Measurements from ENCODE around the gene SLC39A1. TPM values are rescaled to one million over a fixed set of nuclear protein-coding genes. Genes with fewer than 3 reads are reported as not detected.

The SLC39A1 gene
- total RNA-seq, 4 donors from 2014 or later = 88.6 to 105 (median 98.8) TPM

DNA sequence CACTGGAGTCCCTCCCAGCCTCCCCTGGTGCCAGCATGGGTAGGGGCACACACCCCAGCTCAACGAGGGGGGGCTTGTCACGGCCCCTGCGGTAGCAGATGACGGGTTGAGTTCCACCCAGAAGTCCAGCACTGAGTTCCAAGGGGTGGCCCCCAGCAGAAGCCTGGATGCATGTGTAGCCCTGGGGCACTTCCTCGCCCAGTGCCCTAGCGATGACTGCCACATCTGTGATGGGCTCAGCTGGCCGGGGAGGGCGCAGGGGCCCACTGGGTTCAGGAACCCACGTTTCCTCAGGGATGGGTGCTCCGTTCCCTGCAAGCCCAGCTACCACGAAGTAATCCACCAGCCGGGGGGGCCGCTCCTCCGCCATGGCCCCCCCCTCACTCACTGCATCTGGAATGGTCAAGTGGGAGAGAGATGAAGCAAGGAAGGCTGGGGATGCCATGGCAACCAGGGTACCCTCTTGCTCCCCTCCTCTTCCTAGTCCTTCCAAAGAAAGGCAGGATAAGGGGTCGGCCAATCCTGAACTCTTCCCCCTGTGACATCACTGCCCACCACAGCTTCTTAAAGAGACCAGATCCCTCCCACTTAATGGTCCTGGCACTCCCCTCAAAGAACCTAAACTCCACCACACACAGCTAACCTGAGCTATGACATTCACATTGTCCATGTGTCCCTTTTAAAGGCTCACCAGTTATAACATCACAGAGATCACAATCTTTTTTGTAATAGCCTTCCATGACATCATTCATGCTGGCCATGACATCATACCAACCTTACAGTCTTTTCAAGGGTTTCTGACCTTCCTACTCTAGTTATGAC lies 19.1 kb downstream of the SLC39A1 start:
- 70 to 78% methylated on average over 15 of the region's 15 CpGs for WGBS, 2 donors

DNA sequence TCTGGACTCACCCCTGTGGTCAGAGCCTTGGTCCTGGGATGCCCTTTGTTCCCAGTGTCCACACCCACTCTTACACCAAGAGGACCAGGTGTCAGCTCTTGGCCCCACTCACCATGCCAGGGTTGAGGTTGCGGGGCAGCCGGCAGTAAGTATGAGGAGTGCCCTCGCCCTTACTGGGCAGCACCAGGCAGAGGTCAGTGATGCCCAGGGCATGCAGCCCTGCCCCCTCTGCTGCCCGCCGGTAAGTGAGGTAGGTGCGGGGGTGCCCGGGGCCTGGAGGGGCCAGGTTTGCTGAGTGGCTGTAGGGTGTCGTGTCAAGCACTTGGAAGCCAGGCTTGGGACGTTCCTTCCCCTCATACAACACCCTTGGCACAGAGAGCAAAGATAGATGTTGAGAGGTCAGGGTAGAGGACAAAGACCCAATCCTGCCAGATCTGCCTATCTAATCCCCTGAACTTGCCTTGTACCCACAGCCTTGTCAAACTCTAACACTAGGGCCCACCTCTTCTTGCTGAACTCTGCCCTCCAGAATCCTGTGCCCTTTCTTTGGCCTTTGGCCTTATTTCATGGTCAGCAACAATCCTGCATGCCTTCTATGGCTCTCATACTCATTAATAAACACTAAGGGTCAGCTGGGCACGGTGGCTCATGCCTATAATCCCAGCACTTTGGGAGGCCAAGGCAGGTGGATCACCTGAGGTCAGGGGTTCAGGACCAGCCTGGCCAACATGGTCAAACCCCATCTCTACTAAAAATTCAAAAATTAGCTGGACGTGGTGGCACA lies 20.4 kb downstream of the SLC39A1 start:
- no peak overlapping the region for H3K4me3 ChIP-seq (ENCODE audit: low read depth, poor library complexity, severe bottlenecking)
- no peak for TF ChIP-seq CTCF (IDR thresholded peaks at IDR 0.05)
- TF ChIP-seq POLR2A (IDR thresholded peaks at IDR 0.05) = no peak
- WGBS, 2 donors = 87 to 89% methylated on average over 9 to 11 of the region's 11 CpGs
- no peak for DNase-seq (ENCODE audit: low spot score in 2 of 2)
- intact Hi-C loops (cut with DNase I; ENCODE audit: low total_unique reads) = no loop called here

More for the DNA sequence above, 19.1 kb downstream of the SLC39A1 start:
- no peak overlapping the region for H3K4me3 ChIP-seq (ENCODE audit: low read depth, poor library complexity, severe bottlenecking)
- intact Hi-C loops (cut with DNase I; ENCODE audit: low total_unique reads) = no loop called here
- DNase-seq (ENCODE audit: low spot score in 2 of 2) = no peak
- TF ChIP-seq POLR2A (IDR thresholded peaks at IDR 0.05) (no peak), CTCF (IDR thresholded peaks at IDR 0.05) (no peak)

DNA sequence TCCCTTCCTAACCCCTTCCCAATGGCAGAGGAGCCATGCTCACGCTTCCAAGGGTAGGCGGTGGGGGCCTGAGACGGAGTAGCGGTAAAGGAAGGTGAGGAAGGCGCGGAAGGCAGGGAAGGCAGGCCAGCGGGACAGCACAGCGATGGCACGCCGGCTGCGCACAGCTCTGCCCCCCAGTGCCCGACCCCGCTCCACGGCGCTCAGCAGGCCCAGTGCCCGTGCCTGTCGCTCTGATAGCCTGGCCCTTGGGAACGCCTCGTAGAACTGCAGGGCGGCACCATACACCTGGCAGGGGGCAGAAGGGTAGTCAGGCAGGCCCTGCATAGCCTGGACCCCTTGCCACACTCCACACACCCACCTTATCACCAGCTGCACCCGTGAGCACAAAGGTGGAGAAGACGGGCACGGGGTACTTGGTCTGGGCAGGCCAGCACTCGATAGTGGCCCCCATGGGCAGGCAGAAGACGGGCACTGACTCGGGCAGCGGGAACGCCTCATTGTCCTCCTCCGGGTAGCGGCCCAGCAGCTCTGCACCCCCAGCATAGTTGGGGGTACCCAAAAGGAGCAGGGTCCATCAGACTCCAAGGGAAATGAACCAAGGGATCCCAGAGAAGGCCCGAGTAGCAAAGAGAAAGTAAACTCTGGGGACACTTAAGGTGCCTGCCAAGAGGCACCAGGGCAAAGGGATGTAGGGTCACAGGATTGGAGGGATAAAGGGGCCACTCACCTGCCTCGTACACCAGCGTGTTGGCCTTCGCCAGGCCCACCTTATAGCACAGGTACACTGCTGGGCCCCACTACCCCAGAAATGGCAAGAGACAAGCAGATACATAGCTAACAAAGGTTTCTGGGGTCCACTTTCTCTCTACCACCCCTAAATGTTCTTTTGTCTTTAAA lies 21.3 kb downstream of the SLC39A1 start:
- no peak overlapping the region for H3K4me3 ChIP-seq (ENCODE audit: low read depth, poor library complexity, severe bottlenecking)
- TF ChIP-seq CTCF (IDR thresholded peaks at IDR 0.05) = no peak
- TF ChIP-seq POLR2A (IDR thresholded peaks at IDR 0.05) = no peak
- WGBS, 2 donors = 93 to 94% methylated on average over 30 to 34 of the region's 34 CpGs
- intact Hi-C loops (cut with DNase I; ENCODE audit: low total_unique reads) = no loop called here
- DNase-seq (ENCODE audit: low spot score in 2 of 2) = no peak

DNA sequence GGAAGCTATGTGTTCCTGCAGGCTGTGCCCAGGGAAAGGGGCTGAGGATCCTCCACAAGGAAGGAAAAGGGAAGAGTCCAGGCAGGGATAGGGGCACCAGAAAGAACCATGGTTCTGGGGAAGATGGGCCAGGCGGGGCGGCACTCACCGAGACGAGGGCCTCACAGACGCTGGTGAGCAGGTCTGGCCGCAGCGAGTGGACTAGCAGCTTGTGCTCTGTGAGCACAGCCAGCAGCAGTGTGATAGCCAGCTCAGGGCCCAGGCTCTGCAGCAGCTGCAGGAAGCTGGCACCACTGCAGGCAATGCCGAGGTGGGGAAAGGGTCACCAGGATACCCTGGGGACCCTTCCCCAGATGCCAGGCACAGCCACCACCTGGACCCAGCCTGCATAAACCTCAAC lies 22.6 kb downstream of the SLC39A1 start:
- no peak for TF ChIP-seq CTCF (IDR thresholded peaks at IDR 0.05)
- no peak for TF ChIP-seq POLR2A (IDR thresholded peaks at IDR 0.05)
- intact Hi-C loops (cut with DNase I; ENCODE audit: low total_unique reads) = no loop called here
- WGBS, 2 donors = 92 to 97% methylated on average over 8 of the region's 8 CpGs
- no peak for DNase-seq (ENCODE audit: low spot score in 2 of 2)
- H3K4me3 ChIP-seq (ENCODE audit: low read depth, poor library complexity, severe bottlenecking) = no peak overlapping the region

- TF ChIP-seq CTCF (IDR thresholded peaks at IDR 0.05) = no peak
- TF ChIP-seq POLR2A (IDR thresholded peaks at IDR 0.05) = no peak
- WGBS, 2 donors = 80 to 92% methylated on average over 3 to 12 of the region's 12 CpGs
- no peak for DNase-seq (ENCODE audit: low spot score in 2 of 2)
- intact Hi-C loops (cut with DNase I; ENCODE audit: low total_unique reads) = no loop called here
- H3K4me3 ChIP-seq (ENCODE audit: low read depth, poor library complexity, severe bottlenecking) = no peak overlapping the region
Observed at GRCh38 chr1:153939476-153939875, 23.9 kb downstream of the SLC39A1 start.

All from lower leg skin (tissue), 4 donors.